ENCODE measurements around the gene ABL1. TPM values are rescaled to one million over a fixed set of nuclear protein-coding genes. Genes with fewer than 3 reads are reported as not detected.

The ABL1 gene
- total RNA-seq, 1 experiment from 2014 or later: 78.6 TPM

DNA sequence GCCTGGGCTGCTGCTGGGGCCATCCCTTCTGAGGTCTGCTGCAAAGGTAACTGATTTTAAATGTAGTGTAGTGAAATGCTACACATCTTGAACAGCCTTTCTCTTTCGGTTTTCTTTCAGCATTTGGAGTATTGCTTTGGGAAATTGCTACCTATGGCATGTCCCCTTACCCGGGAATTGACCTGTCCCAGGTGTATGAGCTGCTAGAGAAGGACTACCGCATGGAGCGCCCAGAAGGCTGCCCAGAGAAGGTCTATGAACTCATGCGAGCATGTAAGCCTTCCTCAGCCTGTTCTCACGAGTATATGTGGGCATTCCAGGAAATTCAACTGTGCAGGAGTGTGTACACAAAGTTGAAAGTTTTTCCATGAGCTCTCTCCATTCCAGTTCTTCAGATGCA, 43.2 kb downstream of the ABL1 start:
- no peak overlapping the region for H3K27ac ChIP-seq (ENCODE audit: low read depth, low read length, poor library complexity, severe bottlenecking)
- CTCF ChIA-PET: no interaction called here
- POLR2A ChIA-PET (ENCODE audit: low non-redundant PET): no interaction called here

DNA sequence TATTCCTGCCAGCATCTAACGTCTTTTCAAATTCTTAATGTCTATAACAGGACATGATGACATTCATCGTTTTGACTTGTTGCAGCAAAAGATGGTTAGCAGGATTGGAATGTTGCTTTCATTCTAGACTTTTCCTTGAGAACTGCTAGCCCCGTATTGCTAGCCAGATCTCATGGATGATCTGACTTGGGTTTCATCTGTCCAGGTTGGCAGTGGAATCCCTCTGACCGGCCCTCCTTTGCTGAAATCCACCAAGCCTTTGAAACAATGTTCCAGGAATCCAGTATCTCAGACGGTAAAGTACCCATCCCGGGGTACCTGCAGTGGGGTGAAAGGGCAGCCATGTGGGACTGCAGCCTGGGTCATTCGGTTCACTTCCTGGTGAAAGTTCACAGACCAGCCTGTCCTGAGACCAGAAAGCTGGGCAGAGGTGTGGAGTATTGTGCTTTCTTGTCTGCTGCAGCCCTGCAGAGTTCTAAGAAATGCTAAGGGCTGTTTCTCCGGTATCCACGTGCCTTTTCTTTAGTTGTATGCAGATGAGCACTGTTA, 44.9 kb downstream of the ABL1 start:
- Histone ChIP-seq H3K4me3 (ENCODE audit: low read depth, low read length, poor library complexity, severe bottlenecking) (no peak overlapping the region), H3K4me1 (ENCODE audit: insufficient read depth, low read length, poor library complexity, severe bottlenecking) (no peaks in the 10 kb centered on the region), H3K9me3 (ENCODE audit: low read depth, low read length, poor library complexity, severe bottlenecking) (no peaks in the 10 kb centered on the region), H3K36me3 (ENCODE audit: insufficient read depth, low read length, poor library complexity, severe bottlenecking) (peaks cover 72% of the 10 kb centered on the region), H3K27ac (ENCODE audit: low read depth, low read length, poor library complexity, severe bottlenecking) (no peak overlapping the region), H3K27me3 (replicated peaks; ENCODE audit: insufficient read depth, low read depth, low read length, poor library complexity) (no peaks in the 10 kb centered on the region)
- BruUV-seq (replicated peaks): no TSS peak
- DNase-seq (ENCODE audit: low spot score): no peak
- POLR2A ChIA-PET (ENCODE audit: low non-redundant PET): no interaction called here
- CTCF ChIA-PET: no interaction called here
- intact Hi-C loops (cut with micrococcal nuclease; ENCODE audit: unreplicated experiment): no loop called here
- no peak for TF ChIP-seq EZH2 (IDR thresholded peaks at IDR 0.05; ENCODE audit: borderline replicate concordance, low read depth, low read length, poor library complexity, severe bottlenecking)
- TF ChIP-seq, protein P1, sequence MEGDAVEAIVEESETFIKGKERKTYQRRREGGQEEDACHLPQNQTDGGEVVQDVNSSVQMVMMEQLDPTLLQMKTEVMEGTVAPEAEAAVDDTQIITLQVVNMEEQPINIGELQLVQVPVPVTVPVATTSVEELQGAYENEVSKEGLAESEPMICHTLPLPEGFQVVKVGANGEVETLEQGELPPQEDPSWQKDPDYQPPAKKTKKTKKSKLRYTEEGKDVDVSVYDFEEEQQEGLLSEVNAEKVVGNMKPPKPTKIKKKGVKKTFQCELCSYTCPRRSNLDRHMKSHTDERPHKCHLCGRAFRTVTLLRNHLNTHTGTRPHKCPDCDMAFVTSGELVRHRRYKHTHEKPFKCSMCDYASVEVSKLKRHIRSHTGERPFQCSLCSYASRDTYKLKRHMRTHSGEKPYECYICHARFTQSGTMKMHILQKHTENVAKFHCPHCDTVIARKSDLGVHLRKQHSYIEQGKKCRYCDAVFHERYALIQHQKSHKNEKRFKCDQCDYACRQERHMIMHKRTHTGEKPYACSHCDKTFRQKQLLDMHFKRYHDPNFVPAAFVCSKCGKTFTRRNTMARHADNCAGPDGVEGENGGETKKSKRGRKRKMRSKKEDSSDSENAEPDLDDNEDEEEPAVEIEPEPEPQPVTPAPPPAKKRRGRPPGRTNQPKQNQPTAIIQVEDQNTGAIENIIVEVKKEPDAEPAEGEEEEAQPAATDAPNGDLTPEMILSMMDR (conservative IDR thresholded peaks at IDR 0.05; ENCODE audit: low read depth, low read length): no peak

More for the DNA sequence above, 43.2 kb downstream of the ABL1 start:
- H3K9me3 ChIP-seq (ENCODE audit: low read depth, low read length, poor library complexity, severe bottlenecking): no peaks in the 10 kb centered on the region
- DNase-seq (ENCODE audit: low spot score): no peak
- intact Hi-C loops (cut with micrococcal nuclease; ENCODE audit: unreplicated experiment): no loop called here
- no peaks in the 10 kb centered on the region for H3K27me3 ChIP-seq (replicated peaks; ENCODE audit: insufficient read depth, low read depth, low read length, poor library complexity)
- TF ChIP-seq EZH2 (IDR thresholded peaks at IDR 0.05; ENCODE audit: borderline replicate concordance, low read depth, low read length, poor library complexity, severe bottlenecking): no peak
- TF ChIP-seq, protein P1 (conservative IDR thresholded peaks at IDR 0.05; ENCODE audit: low read depth, low read length): no peak
- H3K4me3 ChIP-seq (ENCODE audit: low read depth, low read length, poor library complexity, severe bottlenecking): no peak overlapping the region
- peaks cover 72% of the 10 kb centered on the region for H3K36me3 ChIP-seq (ENCODE audit: insufficient read depth, low read length, poor library complexity, severe bottlenecking)
- BruUV-seq (replicated peaks): no TSS peak
- H3K4me1 ChIP-seq (ENCODE audit: insufficient read depth, low read length, poor library complexity, severe bottlenecking): no peaks in the 10 kb centered on the region

DNA sequence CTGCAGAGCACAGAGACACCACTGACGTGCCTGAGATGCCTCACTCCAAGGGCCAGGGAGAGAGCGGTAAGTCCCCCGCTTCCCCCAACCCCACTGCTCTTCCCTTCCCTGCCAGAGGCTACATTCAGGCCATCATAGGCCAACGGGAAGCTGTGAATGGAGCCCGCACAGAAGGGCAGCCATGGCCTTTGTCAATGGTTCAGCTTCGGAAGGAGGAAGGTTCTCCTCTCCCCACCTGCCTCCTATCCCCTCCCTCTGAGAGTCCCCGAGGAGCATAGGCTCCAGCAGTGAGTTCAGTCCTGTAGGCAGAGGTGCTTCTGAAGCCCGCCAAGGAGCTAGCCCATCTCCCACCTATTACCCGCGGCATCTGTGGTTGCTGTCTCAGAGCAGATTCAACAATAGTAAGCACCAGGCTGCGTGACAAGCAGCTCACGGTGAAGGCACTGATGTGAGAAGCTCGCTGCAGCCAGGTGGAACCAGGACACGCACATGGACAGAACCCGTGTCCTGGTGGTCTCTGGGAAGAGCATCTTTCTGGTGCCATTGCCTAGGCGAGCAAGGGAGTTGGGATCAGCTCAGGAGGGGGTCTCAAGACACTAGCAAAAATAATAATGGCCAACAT, 45.7 kb downstream of the ABL1 start:
- CTCF ChIA-PET: interaction anchor here (0.5 kb wide), 1 partner anchor 171 kb away, joined by 4 read pairs; no protein-coding TSS in a partner anchor
- no peak overlapping the region for H3K27ac ChIP-seq (ENCODE audit: low read depth, low read length, poor library complexity, severe bottlenecking)
- TF ChIP-seq EZH2 (IDR thresholded peaks at IDR 0.05; ENCODE audit: borderline replicate concordance, low read depth, low read length, poor library complexity, severe bottlenecking): no peak
- TF ChIP-seq, protein P1 (conservative IDR thresholded peaks at IDR 0.05; ENCODE audit: low read depth, low read length): no peak
- H3K9me3 ChIP-seq (ENCODE audit: low read depth, low read length, poor library complexity, severe bottlenecking): no peaks in the 10 kb centered on the region
- H3K27me3 ChIP-seq (replicated peaks; ENCODE audit: insufficient read depth, low read depth, low read length, poor library complexity): no peaks in the 10 kb centered on the region
- intact Hi-C loops (cut with micrococcal nuclease; ENCODE audit: unreplicated experiment): no loop called here
- H3K4me1 ChIP-seq (ENCODE audit: insufficient read depth, low read length, poor library complexity, severe bottlenecking): no peaks in the 10 kb centered on the region
- H3K4me3 ChIP-seq (ENCODE audit: low read depth, low read length, poor library complexity, severe bottlenecking): no peak overlapping the region
- H3K36me3 ChIP-seq (ENCODE audit: insufficient read depth, low read length, poor library complexity, severe bottlenecking): peaks cover 72% of the 10 kb centered on the region
- no peak for DNase-seq (ENCODE audit: low spot score)
- POLR2A ChIA-PET (ENCODE audit: low non-redundant PET): no interaction called here
- BruUV-seq (replicated peaks): no TSS peak

Measured in A673 (cell line).